SHP77 treated with DMSO at 0.1 percent for 48 hours (cell line): ENCODE data around the gene ANGPTL3.

Experiments
- DNase-seq: peaks from one replicate; lab custom pipeline; 2025; lab: John Stamatoyannopoulos, UW

The ANGPTL3 gene

GRCh38 chr1:62628506-62628905, 31.2 kb downstream of the ANGPTL3 start:
- DNase-seq: no peak

GRCh38 chr1:62637392-62638105, 40.2 kb downstream of the ANGPTL3 start:
- no peak for DNase-seq

GRCh38 chr1:62643283-62643682, 46.0 kb downstream of the ANGPTL3 start:
- no peak for DNase-seq

GRCh38 chr1:62652387-62652786, 55.1 kb downstream of the ANGPTL3 start:
- DNase-seq: no peak

- DNase-seq: no peak
Measured at GRCh38 chr1:62654744-62655143, 57.4 kb downstream of the ANGPTL3 start.
